Liver (tissue), 3 donors: ENCODE results near the gene LPP.

Source experiments
- FOXA2 ChIP-seq: IDR thresholded peaks from 2 replicates; pipeline ENCODE4 v1.6.1; 2016; ENCODE audit warnings: antibody characterized with exemption
- NR2F2 ChIP-seq: IDR thresholded peaks from 2 replicates; pipeline ENCODE4 v1.6.1; 2016; ENCODE audit warnings: antibody characterized with exemption
- RAD21 ChIP-seq, 2 donors: IDR thresholded peaks; 2 replicates each; pipeline ENCODE4 v1.6.1; 2016; ENCODE audit warnings: antibody characterized with exemption in 2 of 2, mild to moderate bottlenecking in 2 of 2
- SP1 ChIP-seq: IDR thresholded peaks from 2 replicates; pipeline ENCODE4 v1.6.1; 2018; ENCODE audit warnings: antibody characterized with exemption, mild to moderate bottlenecking
- TAF1 ChIP-seq: conservative IDR thresholded peaks from 2 replicates; pipeline ENCODE4 v1.6.1; 2016; ENCODE audit warnings: antibody characterized with exemption, mild to moderate bottlenecking
- TF ChIP-seq, protein P1 (sequence below): fragments of 150-350 bp; IDR thresholded peaks from 2 replicates; pipeline ENCODE4 v1.5.1; 2017; ENCODE audit warnings: improper control_type of control experiment, low read depth, low read length; ENCODE audit not compliant: missing input control
- donor health status: healthy.
- donor health status: healthy.

DNA sequence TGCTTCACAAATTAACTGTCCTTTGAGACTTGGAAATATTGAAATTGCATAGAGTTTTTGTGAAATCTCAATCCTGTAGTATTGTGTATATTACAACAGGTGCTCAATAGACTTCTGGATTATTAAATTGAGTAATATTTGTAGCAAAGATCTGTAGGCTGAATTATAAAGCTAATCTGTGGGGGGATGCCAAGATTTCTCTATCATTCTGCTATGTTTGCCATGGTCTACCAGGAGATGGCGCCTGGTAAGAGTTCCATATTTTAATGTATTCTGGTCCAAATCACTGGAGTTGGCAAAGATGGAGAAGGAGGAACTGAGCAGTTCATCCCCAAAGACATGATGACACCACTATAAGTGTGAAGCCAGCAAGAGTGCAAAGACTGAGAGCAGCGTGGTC lies 676.9 kb downstream of the LPP start:
- TF ChIP-seq, protein P1, sequence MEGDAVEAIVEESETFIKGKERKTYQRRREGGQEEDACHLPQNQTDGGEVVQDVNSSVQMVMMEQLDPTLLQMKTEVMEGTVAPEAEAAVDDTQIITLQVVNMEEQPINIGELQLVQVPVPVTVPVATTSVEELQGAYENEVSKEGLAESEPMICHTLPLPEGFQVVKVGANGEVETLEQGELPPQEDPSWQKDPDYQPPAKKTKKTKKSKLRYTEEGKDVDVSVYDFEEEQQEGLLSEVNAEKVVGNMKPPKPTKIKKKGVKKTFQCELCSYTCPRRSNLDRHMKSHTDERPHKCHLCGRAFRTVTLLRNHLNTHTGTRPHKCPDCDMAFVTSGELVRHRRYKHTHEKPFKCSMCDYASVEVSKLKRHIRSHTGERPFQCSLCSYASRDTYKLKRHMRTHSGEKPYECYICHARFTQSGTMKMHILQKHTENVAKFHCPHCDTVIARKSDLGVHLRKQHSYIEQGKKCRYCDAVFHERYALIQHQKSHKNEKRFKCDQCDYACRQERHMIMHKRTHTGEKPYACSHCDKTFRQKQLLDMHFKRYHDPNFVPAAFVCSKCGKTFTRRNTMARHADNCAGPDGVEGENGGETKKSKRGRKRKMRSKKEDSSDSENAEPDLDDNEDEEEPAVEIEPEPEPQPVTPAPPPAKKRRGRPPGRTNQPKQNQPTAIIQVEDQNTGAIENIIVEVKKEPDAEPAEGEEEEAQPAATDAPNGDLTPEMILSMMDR: no peak
- TF ChIP-seq RAD21 (IDR thresholded peaks at IDR 0.05): peak; percentile 50 to 57
- TF ChIP-seq NR2F2: no peak
- no peak for TF ChIP-seq SP1
- no peak for TF ChIP-seq TAF1
- no peak for TF ChIP-seq FOXA2
